ENCODE data around the gene COG3. TPM values are rescaled to one million over a fixed set of nuclear protein-coding genes. Genes with fewer than 3 reads are reported as not detected.
"Not testable (repeated sequence)": the region's sequence is repeated elsewhere in the genome, so short reads cannot be mapped to it uniquely, and the experiment has no call there.

The COG3 gene
- total and polyA plus RNA-seq, 12 donors = 21.9 to 70.1 (median 34.0) TPM

DNA sequence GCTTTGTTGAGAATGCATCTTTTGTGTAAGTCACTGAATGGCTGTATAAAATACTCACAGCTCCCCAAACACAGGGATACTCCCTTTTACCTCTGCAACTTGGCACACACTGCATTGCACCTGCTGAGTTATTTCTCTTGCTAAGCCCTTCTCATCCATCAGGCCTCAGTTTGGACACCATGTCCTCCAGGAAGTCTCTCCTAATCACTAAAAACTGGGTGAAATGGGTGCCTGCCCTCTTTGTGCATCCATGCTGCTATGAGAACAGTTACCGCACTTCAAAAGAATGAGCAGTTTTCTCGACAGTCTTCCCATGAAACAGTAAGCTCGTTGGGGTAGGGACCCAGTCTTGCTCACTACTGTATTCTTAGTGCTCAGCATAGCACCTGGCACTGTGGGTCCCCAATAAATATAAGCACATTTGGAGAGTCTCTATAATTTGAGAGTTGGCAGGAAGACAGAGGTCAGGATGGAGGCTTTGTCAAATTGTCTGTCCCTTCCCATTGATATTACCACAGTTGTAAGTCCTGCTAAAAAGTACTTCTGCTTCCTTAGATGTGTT lies 41.9 kb upstream of the COG3 start:
- DNase-seq = no peak
- Histone ChIP-seq H3K4me1 (replicated peaks in 1 of 2) (no peaks in the 10 kb centered on the region), H3K9me3 (replicated peaks in 1 of 3) (no peaks in the 10 kb centered on the region), H3K36me3 (replicated peaks in 1 of 2) (no peaks in the 10 kb centered on the region), H3K27me3 (no peaks in the 10 kb centered on the region), H3K27ac (no peak overlapping the region), H3K4me3 (no peak overlapping the region)
- TF ChIP-seq, protein P1, sequence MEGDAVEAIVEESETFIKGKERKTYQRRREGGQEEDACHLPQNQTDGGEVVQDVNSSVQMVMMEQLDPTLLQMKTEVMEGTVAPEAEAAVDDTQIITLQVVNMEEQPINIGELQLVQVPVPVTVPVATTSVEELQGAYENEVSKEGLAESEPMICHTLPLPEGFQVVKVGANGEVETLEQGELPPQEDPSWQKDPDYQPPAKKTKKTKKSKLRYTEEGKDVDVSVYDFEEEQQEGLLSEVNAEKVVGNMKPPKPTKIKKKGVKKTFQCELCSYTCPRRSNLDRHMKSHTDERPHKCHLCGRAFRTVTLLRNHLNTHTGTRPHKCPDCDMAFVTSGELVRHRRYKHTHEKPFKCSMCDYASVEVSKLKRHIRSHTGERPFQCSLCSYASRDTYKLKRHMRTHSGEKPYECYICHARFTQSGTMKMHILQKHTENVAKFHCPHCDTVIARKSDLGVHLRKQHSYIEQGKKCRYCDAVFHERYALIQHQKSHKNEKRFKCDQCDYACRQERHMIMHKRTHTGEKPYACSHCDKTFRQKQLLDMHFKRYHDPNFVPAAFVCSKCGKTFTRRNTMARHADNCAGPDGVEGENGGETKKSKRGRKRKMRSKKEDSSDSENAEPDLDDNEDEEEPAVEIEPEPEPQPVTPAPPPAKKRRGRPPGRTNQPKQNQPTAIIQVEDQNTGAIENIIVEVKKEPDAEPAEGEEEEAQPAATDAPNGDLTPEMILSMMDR (IDR thresholded peaks at IDR 0.05) = no peak
- TF ChIP-seq POLR2A (IDR thresholded peaks at IDR 0.05) = no peak
- WGBS, 4 donors = 73 to 83% (median 79%) methylated on average over 3 of the region's 3 CpGs
- intact Hi-C loops (cut with DNase I) = no loop called here

DNA sequence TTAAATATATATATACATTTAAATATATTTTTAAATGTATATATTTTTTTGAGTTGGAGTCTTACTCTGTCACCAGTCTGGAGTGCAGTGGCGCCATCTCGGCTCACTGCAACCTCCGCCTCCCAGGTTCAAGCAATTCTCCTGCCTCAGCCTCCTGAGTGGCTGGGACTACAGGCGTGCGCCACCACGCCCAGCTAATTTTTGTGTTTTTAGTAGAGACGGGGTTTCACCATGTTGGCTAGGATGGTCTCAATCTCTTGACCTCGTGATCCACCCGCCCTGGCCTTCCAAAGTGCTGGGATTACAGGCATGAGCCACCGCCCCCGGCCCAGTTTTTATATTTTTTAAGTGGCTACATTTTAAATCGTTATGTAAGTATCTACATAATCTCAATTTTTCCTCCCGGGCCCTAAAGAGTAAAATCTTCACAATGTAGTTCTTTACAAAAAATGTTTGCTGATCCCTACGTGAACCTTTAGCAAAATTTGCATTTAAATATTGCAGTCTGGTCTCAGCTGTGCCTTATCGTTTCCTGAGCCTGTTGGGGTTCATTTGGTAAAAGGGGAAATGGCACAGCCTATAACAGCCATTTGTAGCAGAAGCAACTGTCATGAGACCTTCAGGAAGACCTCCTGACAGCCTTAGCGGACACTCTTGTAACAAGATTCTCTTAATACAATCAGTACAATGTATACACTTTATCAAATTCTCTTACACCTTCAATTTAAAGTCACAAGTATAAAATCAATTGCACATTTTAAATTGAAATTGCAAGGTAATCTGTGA lies 38.5 kb upstream of the COG3 start:
- WGBS, 4 donors = 81 to 86% (median 84%) methylated on average over 16 of the region's 16 CpGs

DNA sequence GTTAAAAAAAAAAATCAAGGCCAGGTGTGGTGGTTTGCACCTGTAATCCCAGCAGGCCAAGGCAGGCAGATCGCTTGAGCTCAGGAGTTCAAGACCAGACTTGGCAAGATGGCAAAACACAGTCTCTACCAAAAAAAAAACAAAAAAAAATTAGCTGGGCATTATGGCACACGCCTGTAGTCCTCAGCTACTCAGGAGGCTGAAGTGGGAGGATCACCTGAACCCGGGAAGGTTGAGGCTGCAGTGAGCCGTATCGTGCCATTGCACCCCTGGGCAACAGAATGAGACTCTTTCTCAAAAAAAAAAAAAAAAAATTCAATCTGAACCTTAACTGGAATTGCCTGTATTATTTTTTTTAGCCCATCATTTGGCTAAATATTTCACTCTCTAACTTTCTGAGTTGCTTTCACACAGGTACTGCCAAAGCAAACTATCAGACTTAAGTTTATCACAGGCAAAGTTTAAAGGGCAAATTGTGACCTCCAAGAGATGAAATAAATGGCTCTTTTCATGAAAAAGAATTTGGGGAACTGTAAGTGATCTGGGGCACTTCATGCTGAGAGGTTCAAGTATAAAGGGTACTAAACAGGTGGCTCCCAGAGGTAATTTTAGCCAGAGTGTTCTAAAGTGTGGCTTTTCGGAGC lies 31.9 kb upstream of the COG3 start:
- intact Hi-C loops (cut with DNase I) = no loop called here

More for the DNA sequence above, 38.5 kb upstream of the COG3 start:
- H3K4me3 ChIP-seq; H3K9me3 ChIP-seq (replicated peaks in 1 of 3); H3K27me3 ChIP-seq; H3K36me3 ChIP-seq (replicated peaks in 1 of 2); DNase-seq; intact Hi-C loops (cut with DNase I); H3K4me1 ChIP-seq (replicated peaks in 1 of 2); H3K27ac ChIP-seq: not testable (repeated sequence)

DNA sequence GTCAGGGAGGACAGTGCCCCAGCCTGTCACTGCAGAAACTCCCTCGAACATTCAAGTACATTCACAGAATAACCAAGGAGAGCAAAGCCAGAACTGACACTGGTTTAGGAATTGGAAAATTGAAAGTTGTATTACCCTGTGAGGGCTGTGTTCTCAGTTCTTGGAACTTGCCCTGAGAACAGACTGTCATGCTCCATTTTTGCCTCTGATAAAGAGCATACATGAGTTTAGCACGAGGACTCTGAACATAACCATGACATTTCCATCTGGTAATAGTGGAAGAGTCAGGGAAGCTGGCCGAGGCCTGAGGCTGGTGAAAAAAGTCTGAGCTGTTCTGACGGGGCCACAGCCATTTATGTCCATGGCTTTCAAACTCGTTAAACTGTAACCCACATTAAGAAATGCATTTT lies 31.4 kb upstream of the COG3 start:
- H3K4me3 ChIP-seq = no peak overlapping the region
- TF ChIP-seq, protein P1 (IDR thresholded peaks at IDR 0.05) = no peak
- no peak for TF ChIP-seq POLR2A (IDR thresholded peaks at IDR 0.05)
- WGBS, 4 donors = 33 to 62% (median 43%) methylated on average over 5 of the region's 5 CpGs
- peak overlapping the region in 4 of 5 donors; percentile 17 to 80 (median 44) for H3K27ac ChIP-seq
- no peak for DNase-seq
- H3K27me3 ChIP-seq = no peaks in the 10 kb centered on the region
- intact Hi-C loops (cut with DNase I) = no loop called here
- no peaks in the 10 kb centered on the region for H3K36me3 ChIP-seq (replicated peaks in 1 of 2)
- H3K9me3 ChIP-seq (replicated peaks in 1 of 3) = no peaks in the 10 kb centered on the region
- peaks cover 4 to 8% of the 10 kb centered on the region in 2 donors for H3K4me1 ChIP-seq (replicated peaks in 1 of 2)

More for the DNA sequence above, 31.9 kb upstream of the COG3 start:
- TF ChIP-seq POLR2A (IDR thresholded peaks at IDR 0.05) = no peak
- TF ChIP-seq, protein P1 (IDR thresholded peaks at IDR 0.05) = no peak
- no peak for DNase-seq
- Histone ChIP-seq H3K4me3 (no peak overlapping the region), H3K9me3 (replicated peaks in 1 of 3) (no peaks in the 10 kb centered on the region), H3K27ac (peak overlapping the region in 3 of 5 donors; percentile 17 to 80 (median 67)), H3K4me1 (replicated peaks in 1 of 2) (peaks cover 4 to 8% of the 10 kb centered on the region in 2 donors), H3K27me3 (no peaks in the 10 kb centered on the region), H3K36me3 (replicated peaks in 1 of 2) (no peaks in the 10 kb centered on the region)
- WGBS, 4 donors = 84 to 91% (median 86%) methylated on average over 6 of the region's 6 CpGs
